H9 (cell line): ENCODE results near the gene SF1. TPM values are rescaled to one million over a fixed set of nuclear protein-coding genes. Genes with fewer than 3 reads are reported as not detected.

Experiments used
- DNase-seq: peaks from one replicate; pipeline ENCODE4 v3.0.0-alpha.2; 2017
- H2AFZ ChIP-seq: one replicate; pipeline ENCODE4 v1.6.1; 2013; ENCODE audit warnings: mild to moderate bottlenecking, low read length, control low read depth, moderate library complexity
- H2AK5ac ChIP-seq: 2 replicates; pipeline ENCODE4 v1.6.1; 2013; ENCODE audit warnings: low read length, control low read depth, mixed read lengths; ENCODE audit not compliant: insufficient read length
- H2BK120ac ChIP-seq: one replicate; pipeline ENCODE4 v1.6.1; 2013; ENCODE audit warnings: low read depth, mild to moderate bottlenecking, low read length, control low read depth, inconsistent platforms; ENCODE audit not compliant: poor library complexity, severe bottlenecking
- H2BK12ac ChIP-seq: 2 replicates; pipeline ENCODE4 v1.6.1; 2013; ENCODE audit warnings: low read length, control low read depth, mixed read lengths, low read depth; ENCODE audit not compliant: insufficient read length
- H2BK15ac ChIP-seq: 2 replicates; pipeline ENCODE4 v1.6.1; 2013; ENCODE audit warnings: low read depth, low read length, control low read depth
- H2BK20ac ChIP-seq: one replicate; pipeline ENCODE4 v1.6.1; 2013; ENCODE audit warnings: low read depth, mild to moderate bottlenecking, low read length, control low read depth, inconsistent platforms; ENCODE audit not compliant: poor library complexity, severe bottlenecking
- H2BK5ac ChIP-seq: 2 replicates; pipeline ENCODE4 v1.6.1; 2013; ENCODE audit warnings: low read length, control low read depth, mixed read lengths; ENCODE audit not compliant: insufficient read length
- H3K14ac ChIP-seq: 2 replicates; pipeline ENCODE4 v1.6.1; 2013; ENCODE audit warnings: low read length, control low read depth; ENCODE audit not compliant: insufficient read depth
- H3K18ac ChIP-seq: 2 replicates; pipeline ENCODE4 v1.6.1; 2013; ENCODE audit warnings: low read depth, mild to moderate bottlenecking, mixed read lengths, low read length, control low read depth; ENCODE audit not compliant: insufficient read length
- H3K23ac ChIP-seq: 2 replicates; pipeline ENCODE4 v1.6.1; 2013; ENCODE audit warnings: low read length, control low read depth, mixed read lengths, low read depth; ENCODE audit not compliant: insufficient read length
- H3K23me2 ChIP-seq: 2 replicates; pipeline ENCODE4 v1.6.1; 2013; ENCODE audit warnings: low read depth, mild to moderate bottlenecking, mixed read lengths, low read length, control low read depth; ENCODE audit not compliant: insufficient read length, poor library complexity, severe bottlenecking
- H3K27ac ChIP-seq: 2 replicates; pipeline ENCODE4 v1.5.1; 2013; ENCODE audit warnings: low read length, control low read depth, mixed read lengths, low read depth; ENCODE audit not compliant: insufficient read length
- H3K27me3 ChIP-seq: 2 replicates; pipeline ENCODE4 v1.6.1; 2013; ENCODE audit warnings: low read length, control low read depth, inconsistent platforms; ENCODE audit not compliant: insufficient read depth
- H3K4ac ChIP-seq: 2 replicates; pipeline ENCODE4 v1.6.1; 2013; ENCODE audit warnings: low read depth, mild to moderate bottlenecking, control low read depth, inconsistent platforms, low read length, moderate library complexity
- H3K4me1 ChIP-seq: 2 replicates; pipeline ENCODE4 v1.6.1; 2013; ENCODE audit warnings: low read length, control low read depth, inconsistent platforms; ENCODE audit not compliant: insufficient read depth
- H3K4me2 ChIP-seq: 2 replicates; pipeline ENCODE4 v1.6.1; 2013; ENCODE audit warnings: low read length, control low read depth, mixed read lengths; ENCODE audit not compliant: insufficient read length, insufficient read depth
- H3K56ac ChIP-seq: 2 replicates; pipeline ENCODE4 v1.6.1; 2013; ENCODE audit warnings: low read depth, mild to moderate bottlenecking, mixed read lengths, low read length, control low read depth; ENCODE audit not compliant: insufficient read length
- H3K79me1 ChIP-seq: 2 replicates; pipeline ENCODE4 v1.6.1; 2013; ENCODE audit warnings: low read depth, mild to moderate bottlenecking, moderate library complexity, low read length, control low read depth, inconsistent platforms; ENCODE audit not compliant: insufficient read depth, poor library complexity, severe bottlenecking
- H3K79me2 ChIP-seq: 2 replicates; pipeline ENCODE4 v1.6.1; 2013; ENCODE audit warnings: low read length, control low read depth, inconsistent platforms; ENCODE audit not compliant: insufficient read depth
- H3K9ac ChIP-seq: 2 replicates; pipeline ENCODE4 v1.6.1; 2013; ENCODE audit warnings: low read length, control low read depth, mixed read lengths; ENCODE audit not compliant: insufficient read length; ENCODE audit errors: extremely low read depth
- H3K9me3 ChIP-seq: one replicate; pipeline ENCODE4 v1.6.1; 2013; ENCODE audit warnings: low read depth, low read length, inconsistent platforms; ENCODE audit not compliant: control insufficient read depth
- H3T11ph ChIP-seq: one replicate; pipeline ENCODE4 v1.6.1; 2013; ENCODE audit warnings: mild to moderate bottlenecking, low read length, control low read depth, inconsistent platforms
- H4K20me1 ChIP-seq: one replicate; pipeline ENCODE4 v1.6.1; 2013; ENCODE audit not compliant: control insufficient read depth, insufficient read length, insufficient read depth
- H4K5ac ChIP-seq: 2 replicates; pipeline ENCODE4 v1.6.1; 2013; ENCODE audit warnings: low read depth, mild to moderate bottlenecking, mixed read lengths, low read length, control low read depth; ENCODE audit not compliant: insufficient read length
- H4K8ac ChIP-seq: replicated peaks from 2 replicates; pipeline ENCODE4 v1.6.1; 2013; ENCODE audit warnings: low read length, control low read depth, mixed read lengths, low read depth; ENCODE audit not compliant: insufficient read length
- H4K91ac ChIP-seq: 2 replicates; pipeline ENCODE4 v1.6.1; 2013; ENCODE audit warnings: low read depth, mild to moderate bottlenecking, moderate library complexity, mixed read lengths, low read length, control low read depth; ENCODE audit not compliant: insufficient read length
- H3K27ac Mint-ChIP-seq, 3 experiments: 2 replicates in 2 of 3; 3 replicates in 1 of 3; pipeline ENCODE4 v1.8.0; 2020 to 2021; ENCODE audit warnings: mixed read lengths in 3 of 3, mild to moderate bottlenecking in 1 of 3, moderate library complexity in 1 of 3
- H3K27me3 Mint-ChIP-seq: 2 replicates; pipeline ENCODE4 v1.8.0; 2021; ENCODE audit warnings: low read depth, mild to moderate bottlenecking, moderate library complexity, mixed read lengths
- H3K36me3 Mint-ChIP-seq, 3 experiments: 2 replicates in 2 of 3; 3 replicates in 1 of 3; pipeline ENCODE4 v1.8.0; 2020 to 2021; ENCODE audit warnings: low read depth in 3 of 3, mixed read lengths in 3 of 3; ENCODE audit not compliant: insufficient read depth in 1 of 3
- H3K4me1 Mint-ChIP-seq, 2 experiments: 2 replicates each; pipeline ENCODE4 v1.8.0; 2020; ENCODE audit warnings: mixed read lengths in 2 of 2
- H3K4me3 Mint-ChIP-seq, 2 experiments: 2 replicates in 1 of 2; 3 replicates in 1 of 2; pipeline ENCODE4 v1.8.0; 2020 to 2021; ENCODE audit warnings: mild to moderate bottlenecking in 2 of 2, mixed read lengths in 2 of 2, moderate library complexity in 1 of 2
- H3K9me3 Mint-ChIP-seq, 2 experiments: 2 replicates in 1 of 2; 3 replicates in 1 of 2; pipeline ENCODE4 v1.8.0; 2020; ENCODE audit warnings: mild to moderate bottlenecking in 2 of 2, mixed read lengths in 2 of 2, moderate library complexity in 1 of 2
- WGBS: extraction: QIAGEN DNeasy Blood & Tissue Kit; methylation state at CpG from one replicate; pipeline ENCODE4 v1.1.7; 2013; ENCODE audit warnings: missing lambda C conversion rate, low lambda C conversion rate, mixed read lengths; ENCODE audit not compliant: insufficient read length; ENCODE audit errors: extremely low coverage; 5-methylcytosine and 5-hydroxymethylcytosine counted together
- total RNA-seq: library from RNA; stranded (reverse); gene quantifications from 2 replicates; pipeline ENCODE4 v1.2.1, GENCODE V29; 2021
- TF ChIP-seq, protein P1 (sequence below): fragments of 200-600 bp; sonication (generic); conservative IDR thresholded peaks from 3 replicates; pipeline ENCODE4 v1.8.0; 2021; ENCODE audit warnings: antibody characterized with exemption, mild to moderate bottlenecking

Gene SF1
- total RNA-seq, 1 experiment from 2014 or later, result 528 TPM

DNA sequence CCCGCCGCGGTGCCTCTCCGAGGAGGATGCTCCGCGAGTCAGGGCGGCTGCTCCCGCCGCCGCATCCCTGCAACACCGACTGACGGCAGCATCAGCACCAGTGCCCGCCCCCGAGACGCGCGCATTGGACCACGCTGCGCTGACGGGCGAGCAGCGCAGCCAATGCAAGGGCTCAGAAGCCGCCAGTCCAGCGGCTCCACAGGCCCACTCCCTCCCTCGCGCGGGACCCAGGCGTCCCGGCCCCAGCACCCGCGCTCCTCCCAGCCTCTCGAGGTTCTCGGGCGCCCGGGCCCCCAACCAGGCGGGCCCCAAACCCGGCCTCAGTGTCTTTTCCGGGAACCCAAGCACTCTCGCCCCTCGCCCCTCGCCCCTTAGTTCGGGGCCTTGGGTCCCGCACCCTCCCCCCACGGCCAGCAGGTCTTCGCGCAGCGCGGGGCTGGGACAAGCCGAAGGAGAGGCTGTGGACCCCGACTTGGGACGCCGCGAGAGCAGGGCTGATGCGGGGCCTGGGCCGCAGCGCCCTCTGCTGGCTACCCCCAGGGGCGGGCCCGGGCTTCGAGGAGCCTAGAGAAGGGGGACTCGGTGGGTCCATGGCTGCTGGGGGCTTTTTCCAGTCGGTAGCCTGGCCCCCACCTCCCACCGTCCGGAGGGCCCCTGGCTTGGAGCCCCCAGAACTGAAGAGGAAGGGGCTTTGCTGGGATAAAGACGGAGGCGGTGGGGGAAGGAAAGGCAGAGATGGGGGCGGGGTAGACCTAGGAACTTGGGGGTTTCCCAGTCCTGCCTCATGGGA, 55.0 kb downstream of the SF1 start, which contains the start of gene NRXN2:
NRXN2 (minus strand) TSS at position 81 of the 790 bp plus-strand sequence. CDS start 9,498 bp downstream, outside the sequence.
- Histone ChIP-seq H2AFZ (no peak within 1 kb of the TSS), H4K5ac (no peak within 1 kb of the TSS), H3K79me2 (no peaks in the 10 kb centered on the region), H3T11ph (no peak within 1 kb of the TSS), H3K27ac (no peak within 1 kb of the TSS), H4K20me1 (peaks cover 3% of the 10 kb centered on the region), H3K56ac (no peak within 1 kb of the TSS), H3K4me1 (peaks cover 10% of the 10 kb centered on the region), H3K14ac (0 out of 2 replicates have a peak within 1 kb of the TSS, but pooled peaks have one; percentile 26), H2BK120ac (no peak within 1 kb of the TSS), H2BK15ac (no peak within 1 kb of the TSS), H4K8ac (no peak within 1 kb of the TSS), H2BK12ac (no peak within 1 kb of the TSS), H3K27me3 (peaks cover 10% of the 10 kb centered on the region; the same call in 1 of the 2 replicates), H3K79me1 (no peaks in the 10 kb centered on the region), H3K4me2 (peak within 1 kb of the TSS; percentile 6), H3K23me2 (no peaks in the 10 kb centered on the region), H3K4ac (no peak within 1 kb of the TSS), H2AK5ac (no peak within 1 kb of the TSS), H3K9me3 (no peaks in the 10 kb centered on the region), H3K9ac (no peak within 1 kb of the TSS), H4K91ac (no peak within 1 kb of the TSS), H2BK20ac (no peak within 1 kb of the TSS), H2BK5ac (no peak within 1 kb of the TSS), H3K23ac (no peak within 1 kb of the TSS), H3K18ac (peak within 1 kb of the TSS; percentile 63)
- H3K27ac Mint-ChIP-seq, result no peak within 1 kb of the TSS; a peak in 1 of 7 replicates
- H3K9me3 Mint-ChIP-seq, result no peaks in the 10 kb centered on the region
- no CpG with 5 or more reads among the region's 66 CpGs for WGBS
- DNase-seq, result peak; percentile 89
- H3K4me1 Mint-ChIP-seq, result peaks cover 25 to 51% of the 10 kb centered on the region in 2 experiments
- peak within 1 kb of the TSS; percentile 57 to 84 for H3K4me3 Mint-ChIP-seq
- H3K36me3 Mint-ChIP-seq, result peaks cover 2 to 5% (median 4%) of the 10 kb centered on the region in 3 experiments; a peak in 4 of 7 replicates
- peaks cover 50% of the 10 kb centered on the region for H3K27me3 Mint-ChIP-seq
- TF ChIP-seq, protein P1, sequence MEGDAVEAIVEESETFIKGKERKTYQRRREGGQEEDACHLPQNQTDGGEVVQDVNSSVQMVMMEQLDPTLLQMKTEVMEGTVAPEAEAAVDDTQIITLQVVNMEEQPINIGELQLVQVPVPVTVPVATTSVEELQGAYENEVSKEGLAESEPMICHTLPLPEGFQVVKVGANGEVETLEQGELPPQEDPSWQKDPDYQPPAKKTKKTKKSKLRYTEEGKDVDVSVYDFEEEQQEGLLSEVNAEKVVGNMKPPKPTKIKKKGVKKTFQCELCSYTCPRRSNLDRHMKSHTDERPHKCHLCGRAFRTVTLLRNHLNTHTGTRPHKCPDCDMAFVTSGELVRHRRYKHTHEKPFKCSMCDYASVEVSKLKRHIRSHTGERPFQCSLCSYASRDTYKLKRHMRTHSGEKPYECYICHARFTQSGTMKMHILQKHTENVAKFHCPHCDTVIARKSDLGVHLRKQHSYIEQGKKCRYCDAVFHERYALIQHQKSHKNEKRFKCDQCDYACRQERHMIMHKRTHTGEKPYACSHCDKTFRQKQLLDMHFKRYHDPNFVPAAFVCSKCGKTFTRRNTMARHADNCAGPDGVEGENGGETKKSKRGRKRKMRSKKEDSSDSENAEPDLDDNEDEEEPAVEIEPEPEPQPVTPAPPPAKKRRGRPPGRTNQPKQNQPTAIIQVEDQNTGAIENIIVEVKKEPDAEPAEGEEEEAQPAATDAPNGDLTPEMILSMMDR, result peak; percentile 100
